ENCODE results near the gene NFILZ.

NFILZ gene

GRCh38 chr19:8629996-8630683 lies at the start of gene NFILZ:
Gene NFILZ, plus strand, starts transcription at chr19:8630633. Its CDS starts 46,133 bp downstream, at chr19:8676766.
- in situ Hi-C loops (cut with MboI; ENCODE audit: low sequenced_read_pairs) = no loop called here

- in situ Hi-C loops (cut with MboI; ENCODE audit: low sequenced_read_pairs) = loop anchor here (25.0 kb wide), 1 partner anchor 218 kb away; the partner anchor contains the start of gene ANGPTL4
Observed at GRCh38 chr19:8580710-8581281, 49.6 kb upstream of the NFILZ start.

GRCh38 chr19:8584965-8585893 lies 45.2 kb upstream of the NFILZ start:
- in situ Hi-C loops (cut with MboI; ENCODE audit: low sequenced_read_pairs) = loop anchor here (25.0 kb wide), 1 partner anchor 223 kb away; the partner anchor contains the start of gene ANGPTL4

- in situ Hi-C loops (cut with MboI; ENCODE audit: low sequenced_read_pairs) = loop anchor here (25.0 kb wide), 1 partner anchor 224 kb away; the partner anchor contains the start of gene ANGPTL4
Observed at GRCh38 chr19:8585894-8586750, 44.3 kb upstream of the NFILZ start.

GRCh38 chr19:8589177-8589714 lies 41.2 kb upstream of the NFILZ start:
- in situ Hi-C loops (cut with MboI; ENCODE audit: low sequenced_read_pairs) = loop anchor here (25.0 kb wide), 1 partner anchor 227 kb away; the partner anchor contains the start of gene ANGPTL4

- in situ Hi-C loops (cut with MboI; ENCODE audit: low sequenced_read_pairs) = loop anchor here (25.0 kb wide), 1 partner anchor 230 kb away; the partner anchor contains the start of gene ANGPTL4
Observed at GRCh38 chr19:8592231-8593009, 38.0 kb upstream of the NFILZ start.

GRCh38 chr19:8593931-8594330 lies 36.5 kb upstream of the NFILZ start:
- in situ Hi-C loops (cut with MboI; ENCODE audit: low sequenced_read_pairs) = loop anchor here (25.0 kb wide), 1 partner anchor 232 kb away; the partner anchor contains the start of gene ANGPTL4

GRCh38 chr19:8595651-8596050 lies 34.8 kb upstream of the NFILZ start:
- in situ Hi-C loops (cut with MboI; ENCODE audit: low sequenced_read_pairs) = loop anchor here (25.0 kb wide), 1 partner anchor 233 kb away; the partner anchor contains the start of gene ANGPTL4

- in situ Hi-C loops (cut with MboI; ENCODE audit: low sequenced_read_pairs) = loop anchor here (25.0 kb wide), 1 partner anchor 234 kb away; the partner anchor contains the start of gene ANGPTL4
Observed at GRCh38 chr19:8596168-8596567, 34.3 kb upstream of the NFILZ start.

GRCh38 chr19:8600064-8600463 lies 30.4 kb upstream of the NFILZ start:
- in situ Hi-C loops (cut with MboI; ENCODE audit: low sequenced_read_pairs) = no loop called here

GRCh38 chr19:8600816-8601215 lies 29.6 kb upstream of the NFILZ start:
- in situ Hi-C loops (cut with MboI; ENCODE audit: low sequenced_read_pairs) = no loop called here

GRCh38 chr19:8601796-8602195 lies 28.6 kb upstream of the NFILZ start:
- in situ Hi-C loops (cut with MboI; ENCODE audit: low sequenced_read_pairs) = no loop called here

GRCh38 chr19:8605514-8605913 lies 24.9 kb upstream of the NFILZ start:
- in situ Hi-C loops (cut with MboI; ENCODE audit: low sequenced_read_pairs) = no loop called here

GRCh38 chr19:8607386-8607785 lies 23.0 kb upstream of the NFILZ start:
- in situ Hi-C loops (cut with MboI; ENCODE audit: low sequenced_read_pairs) = no loop called here

GRCh38 chr19:8608941-8609278 lies 21.5 kb upstream of the NFILZ start:
- in situ Hi-C loops (cut with MboI; ENCODE audit: low sequenced_read_pairs) = no loop called here

GRCh38 chr19:8609279-8610040 lies 21.0 kb upstream of the NFILZ start:
- in situ Hi-C loops (cut with MboI; ENCODE audit: low sequenced_read_pairs) = no loop called here

GRCh38 chr19:8610041-8610935 lies 20.1 kb upstream of the NFILZ start, which contains the start of gene ADAMTS10:
Gene ADAMTS10, minus strand, starts transcription at chr19:8610715. Its CDS starts 5,005 bp downstream, at chr19:8605710.
- in situ Hi-C loops (cut with MboI; ENCODE audit: low sequenced_read_pairs) = no loop called here

All from HL-60/S4 (cell line).